Fibroblast of the aortic adventitia (primary cell): ENCODE measurements around the gene CDC42BPA. TPM values are rescaled to one million over a fixed set of nuclear protein-coding genes. Genes with fewer than 3 reads are reported as not detected.

Experiments
- DNase-seq: peaks from one replicate; pipeline ENCODE4 v3.0.0-alpha.2; 2010; ENCODE audit warnings: low read depth
- H3K4me3 ChIP-seq: 2 replicates; pipeline ENCODE4 v1.5.1; 2011; ENCODE audit warnings: low read depth, mild to moderate bottlenecking, control low read depth, low read length, moderate library complexity
- total RNA-seq: library from RNA; depleted of rRNA; stranded (reverse); fragments of >200 nt; gene quantifications from 2 replicates; pipeline ENCODE4 v1.2.3, GENCODE V29; 2012; ENCODE audit warnings: low replicate concordance
- TF ChIP-seq, protein P1 (sequence below): IDR thresholded peaks from 2 replicates; pipeline ENCODE4 v1.5.1; 2011; ENCODE audit warnings: mild to moderate bottlenecking, low read length, control low read depth, inconsistent platforms; ENCODE audit not compliant: insufficient read depth

The CDC42BPA gene
- total RNA-seq, 1 donor, result 82.5 TPM

DNA sequence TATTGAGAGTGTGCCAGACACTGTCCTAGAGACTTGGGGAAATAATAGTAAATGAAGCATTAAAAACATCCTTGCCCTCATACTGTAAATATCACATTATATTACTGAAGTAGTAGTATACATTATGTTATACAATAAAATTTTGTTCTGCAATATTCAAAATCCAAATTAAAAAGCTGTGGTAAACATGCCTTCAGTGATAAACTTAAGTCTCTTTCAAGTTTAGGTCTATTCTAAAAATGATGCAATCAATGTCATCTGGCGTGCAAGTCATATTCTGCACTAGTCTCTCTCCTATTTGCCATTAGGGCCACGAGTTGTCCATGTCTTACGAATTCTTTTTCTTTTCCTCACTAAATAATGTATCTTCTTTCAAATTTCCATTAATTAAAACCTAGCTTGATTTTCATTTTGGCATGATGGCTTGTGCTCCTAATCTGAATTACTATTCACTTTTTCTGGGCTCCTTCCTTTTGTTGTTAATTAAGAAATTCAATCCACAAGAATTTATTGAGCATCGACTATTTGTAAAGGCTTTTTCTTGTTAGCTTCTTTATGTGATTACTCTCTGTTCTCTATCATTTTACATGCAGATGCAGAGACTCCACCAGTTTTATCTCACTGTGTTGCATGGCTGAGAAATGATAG is 247.5 kb downstream of the CDC42BPA start:
- no peak overlapping the region for H3K4me3 ChIP-seq
- peak; percentile 19 for DNase-seq
- TF ChIP-seq, protein P1, sequence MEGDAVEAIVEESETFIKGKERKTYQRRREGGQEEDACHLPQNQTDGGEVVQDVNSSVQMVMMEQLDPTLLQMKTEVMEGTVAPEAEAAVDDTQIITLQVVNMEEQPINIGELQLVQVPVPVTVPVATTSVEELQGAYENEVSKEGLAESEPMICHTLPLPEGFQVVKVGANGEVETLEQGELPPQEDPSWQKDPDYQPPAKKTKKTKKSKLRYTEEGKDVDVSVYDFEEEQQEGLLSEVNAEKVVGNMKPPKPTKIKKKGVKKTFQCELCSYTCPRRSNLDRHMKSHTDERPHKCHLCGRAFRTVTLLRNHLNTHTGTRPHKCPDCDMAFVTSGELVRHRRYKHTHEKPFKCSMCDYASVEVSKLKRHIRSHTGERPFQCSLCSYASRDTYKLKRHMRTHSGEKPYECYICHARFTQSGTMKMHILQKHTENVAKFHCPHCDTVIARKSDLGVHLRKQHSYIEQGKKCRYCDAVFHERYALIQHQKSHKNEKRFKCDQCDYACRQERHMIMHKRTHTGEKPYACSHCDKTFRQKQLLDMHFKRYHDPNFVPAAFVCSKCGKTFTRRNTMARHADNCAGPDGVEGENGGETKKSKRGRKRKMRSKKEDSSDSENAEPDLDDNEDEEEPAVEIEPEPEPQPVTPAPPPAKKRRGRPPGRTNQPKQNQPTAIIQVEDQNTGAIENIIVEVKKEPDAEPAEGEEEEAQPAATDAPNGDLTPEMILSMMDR, result no peak

DNA sequence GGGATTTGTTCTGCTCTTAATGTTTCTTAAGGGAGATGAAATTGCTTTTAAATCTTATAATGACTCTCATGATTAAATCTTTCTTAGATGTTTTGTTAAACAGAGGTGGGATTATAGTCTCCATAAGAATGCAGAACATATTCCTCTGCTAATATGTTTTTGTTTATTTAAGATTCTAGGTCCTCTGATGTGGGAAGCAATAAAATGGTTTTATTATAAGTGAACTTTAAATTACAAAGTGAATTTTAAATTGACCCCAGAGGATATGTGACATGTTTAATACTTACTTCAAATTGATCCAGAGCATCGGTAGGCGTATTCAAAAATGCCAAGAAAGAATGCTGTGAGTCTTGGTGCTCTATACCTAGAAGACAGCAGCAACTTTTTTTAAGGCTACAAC is 248.8 kb downstream of the CDC42BPA start:
- TF ChIP-seq, protein P1, result no peak
- DNase-seq, result no peak
- no peak overlapping the region for H3K4me3 ChIP-seq

DNA sequence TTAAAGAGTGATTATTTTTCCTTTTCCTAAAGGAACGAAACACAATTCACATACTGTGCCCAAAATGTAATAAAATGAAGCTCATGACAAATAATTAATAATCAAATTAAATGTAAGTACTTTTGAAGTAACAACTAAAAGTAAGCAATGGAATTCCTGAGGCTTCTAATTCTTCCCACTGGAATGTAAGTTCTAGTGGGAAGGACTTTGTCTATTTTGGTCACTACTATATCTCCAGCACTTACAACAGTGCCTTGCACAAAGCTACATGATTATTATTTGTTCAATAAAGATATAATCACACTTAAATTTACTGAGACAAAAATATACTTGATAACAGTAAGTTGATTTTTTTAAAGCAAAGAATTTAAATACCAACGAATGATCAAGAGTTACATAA is 249.4 kb downstream of the CDC42BPA start:
- H3K4me3 ChIP-seq, result no peak overlapping the region
- TF ChIP-seq, protein P1, result no peak
- no peak for DNase-seq

DNA sequence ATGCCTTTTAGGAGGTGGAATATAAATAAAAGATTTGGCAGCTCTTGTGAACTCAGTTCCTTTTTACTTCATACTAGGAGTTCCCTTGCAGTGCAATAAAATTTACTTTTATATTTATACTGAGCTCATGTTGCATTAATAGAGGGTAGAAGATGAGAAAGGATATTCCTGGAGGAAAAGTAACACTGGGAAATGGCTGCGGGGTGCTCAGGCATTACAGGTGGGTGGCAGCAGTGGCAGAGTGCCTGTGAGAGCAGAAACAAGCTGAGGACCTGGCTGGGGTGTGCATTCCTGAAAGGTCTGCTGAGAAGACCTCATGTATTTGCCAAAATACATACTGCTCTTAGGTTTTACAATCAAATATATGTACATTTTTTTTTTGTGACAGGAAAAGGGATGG is 251.3 kb downstream of the CDC42BPA start:
- H3K4me3 ChIP-seq, result no peak overlapping the region
- DNase-seq, result no peak

DNA sequence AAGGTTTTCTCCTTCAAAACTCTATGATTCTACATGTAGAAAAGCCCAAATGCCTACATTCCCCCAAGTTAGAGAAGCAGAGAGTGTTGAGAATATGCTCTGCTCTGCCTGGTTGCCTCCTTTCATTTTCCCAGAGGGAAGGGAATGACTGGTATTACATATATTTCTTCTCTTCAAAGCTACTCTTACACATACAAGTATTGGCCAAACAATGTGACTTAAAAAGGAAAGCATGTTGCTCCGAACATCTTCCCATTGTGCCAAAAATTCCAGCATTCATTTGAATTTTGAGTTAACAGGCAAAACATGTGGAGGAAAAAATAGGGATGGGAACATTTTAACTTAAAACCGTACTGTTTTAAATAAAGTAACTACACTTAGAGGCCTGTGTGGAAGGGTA is 253.0 kb downstream of the CDC42BPA start:
- TF ChIP-seq, protein P1, result no peak
- peak; percentile 51 for DNase-seq

More for the DNA sequence above, 251.3 kb downstream of the CDC42BPA start:
- TF ChIP-seq, protein P1, result no peak

DNA sequence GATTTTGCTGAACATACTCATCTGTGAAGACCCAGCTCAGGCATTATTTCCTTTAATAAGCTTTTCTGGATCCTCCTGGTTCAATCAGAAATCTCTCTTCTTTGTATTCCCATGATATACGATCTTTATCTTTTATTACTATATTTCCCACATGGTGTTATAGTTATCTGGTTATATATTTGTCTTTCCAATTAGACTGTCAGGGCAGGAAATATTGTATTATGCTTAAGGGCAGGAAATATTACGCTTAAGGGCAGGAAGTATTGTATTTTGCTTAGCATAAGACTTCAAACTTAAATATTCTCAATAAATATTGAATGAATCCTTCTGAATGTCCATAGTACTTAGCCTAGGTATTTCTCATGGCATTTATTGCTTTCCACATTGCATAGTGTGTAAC is 256.0 kb downstream of the CDC42BPA start:
- H3K4me3 ChIP-seq, result no peak overlapping the region
- TF ChIP-seq, protein P1, result no peak
- no peak for DNase-seq

More for the DNA sequence above, 253.0 kb downstream of the CDC42BPA start:
- H3K4me3 ChIP-seq, result no peak overlapping the region

DNA sequence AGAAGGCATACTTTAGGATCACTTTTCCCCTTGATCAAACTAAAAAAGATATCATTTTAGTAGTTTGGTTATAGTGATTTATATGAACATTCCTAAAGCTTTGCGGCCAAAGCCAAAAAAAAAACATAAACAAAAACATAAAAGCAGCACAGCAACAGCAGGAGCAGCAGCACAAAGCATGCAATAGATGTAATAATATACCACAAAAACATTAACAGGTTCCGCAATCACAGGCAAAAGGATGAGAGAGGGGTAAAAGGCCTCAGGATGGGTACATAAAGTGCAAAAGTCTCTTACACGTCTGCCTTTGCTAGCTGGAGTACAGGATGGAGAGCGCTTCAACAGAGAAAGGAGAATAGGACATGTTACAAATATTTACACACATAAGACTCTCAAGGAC is 259.2 kb downstream of the CDC42BPA start:
- TF ChIP-seq, protein P1, result no peak
- no peak overlapping the region for H3K4me3 ChIP-seq
- no peak for DNase-seq
